ENCODE data around the gene FYTTD1.
"Not testable (repeated sequence)": the region's sequence is repeated elsewhere in the genome, so short reads cannot be mapped to it uniquely, and the experiment has no call there.

The FYTTD1 gene

GRCh38 chr3:197728487-197728886, 21.2 kb upstream of the FYTTD1 start:
- TF ChIP-seq, protein P1, sequence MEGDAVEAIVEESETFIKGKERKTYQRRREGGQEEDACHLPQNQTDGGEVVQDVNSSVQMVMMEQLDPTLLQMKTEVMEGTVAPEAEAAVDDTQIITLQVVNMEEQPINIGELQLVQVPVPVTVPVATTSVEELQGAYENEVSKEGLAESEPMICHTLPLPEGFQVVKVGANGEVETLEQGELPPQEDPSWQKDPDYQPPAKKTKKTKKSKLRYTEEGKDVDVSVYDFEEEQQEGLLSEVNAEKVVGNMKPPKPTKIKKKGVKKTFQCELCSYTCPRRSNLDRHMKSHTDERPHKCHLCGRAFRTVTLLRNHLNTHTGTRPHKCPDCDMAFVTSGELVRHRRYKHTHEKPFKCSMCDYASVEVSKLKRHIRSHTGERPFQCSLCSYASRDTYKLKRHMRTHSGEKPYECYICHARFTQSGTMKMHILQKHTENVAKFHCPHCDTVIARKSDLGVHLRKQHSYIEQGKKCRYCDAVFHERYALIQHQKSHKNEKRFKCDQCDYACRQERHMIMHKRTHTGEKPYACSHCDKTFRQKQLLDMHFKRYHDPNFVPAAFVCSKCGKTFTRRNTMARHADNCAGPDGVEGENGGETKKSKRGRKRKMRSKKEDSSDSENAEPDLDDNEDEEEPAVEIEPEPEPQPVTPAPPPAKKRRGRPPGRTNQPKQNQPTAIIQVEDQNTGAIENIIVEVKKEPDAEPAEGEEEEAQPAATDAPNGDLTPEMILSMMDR (IDR thresholded peaks at IDR 0.05; ENCODE audit: control extremely low read depth, extremely low read depth, low read depth, missing control alignments) = no peak
- ChIA-PET POLR2A (no interaction called here), CTCF (interaction anchor here (1.0 to 6.1 kb wide), 3 partner anchors 9 to 15 kb away, joined by 3 to 43 read pairs (median 3); no protein-coding TSS in a partner anchor)
- DNase-seq (ENCODE audit: extremely low spot score) = no peak

GRCh38 chr3:197730200-197730599, 19.5 kb upstream of the FYTTD1 start:
- ChIA-PET POLR2A (interaction anchor here (0.7 kb wide), 1 partner anchor 14 kb away, joined by 8 read pairs; no protein-coding TSS in a partner anchor), CTCF (interaction anchor here (0.9 to 6.1 kb wide), 3 partner anchors 10 to 16 kb away, joined by 3 to 43 read pairs (median 3); no protein-coding TSS in a partner anchor)
- no peak for DNase-seq (ENCODE audit: extremely low spot score)
- TF ChIP-seq, protein P1 (IDR thresholded peaks at IDR 0.05; ENCODE audit: control extremely low read depth, extremely low read depth, low read depth, missing control alignments) = no peak

- CTCF ChIA-PET = interaction anchor here (1.4 to 6.1 kb wide), 2 partner anchors 11 to 17 kb away, joined by 3 to 43 read pairs; no protein-coding TSS in a partner anchor
- POLR2A ChIA-PET = interaction anchor here (0.7 kb wide), 1 partner anchor 14 kb away, joined by 8 read pairs; no protein-coding TSS in a partner anchor
- not testable (repeated sequence) for DNase-seq (ENCODE audit: extremely low spot score)
These were observed 18.9 kb upstream of the FYTTD1 start for GRCh38 chr3:197730770-197731169.

DNA sequence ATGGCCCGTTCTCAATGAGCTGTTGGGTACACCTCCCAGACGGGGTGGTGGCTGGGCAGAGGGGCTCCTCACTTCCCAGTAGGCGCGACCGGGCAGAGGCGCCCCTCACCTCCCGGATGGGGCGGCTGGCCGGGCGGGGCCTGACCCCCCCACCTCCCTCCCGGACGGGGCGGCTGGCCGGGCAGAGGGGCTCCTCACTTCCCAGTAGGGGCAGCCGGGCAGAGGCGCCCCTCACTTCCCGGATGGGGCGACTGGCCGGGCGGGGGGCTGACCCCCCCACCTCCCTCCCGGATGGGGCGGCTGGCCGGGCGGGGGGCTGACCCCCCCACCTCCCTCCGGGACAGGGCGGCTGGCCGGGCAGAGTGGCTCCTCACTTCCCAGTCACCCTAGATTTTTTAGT, 18.2 kb upstream of the FYTTD1 start:
- ChIA-PET CTCF (interaction anchor here (6.1 kb wide), 1 partner anchor 17 kb away, joined by 43 read pairs; no protein-coding TSS in a partner anchor), POLR2A (interaction anchor here (0.9 kb wide), 1 partner anchor 20 kb away, joined by 3 read pairs; no protein-coding TSS in a partner anchor)
- DNase-seq (ENCODE audit: extremely low spot score) = not testable (repeated sequence)

DNA sequence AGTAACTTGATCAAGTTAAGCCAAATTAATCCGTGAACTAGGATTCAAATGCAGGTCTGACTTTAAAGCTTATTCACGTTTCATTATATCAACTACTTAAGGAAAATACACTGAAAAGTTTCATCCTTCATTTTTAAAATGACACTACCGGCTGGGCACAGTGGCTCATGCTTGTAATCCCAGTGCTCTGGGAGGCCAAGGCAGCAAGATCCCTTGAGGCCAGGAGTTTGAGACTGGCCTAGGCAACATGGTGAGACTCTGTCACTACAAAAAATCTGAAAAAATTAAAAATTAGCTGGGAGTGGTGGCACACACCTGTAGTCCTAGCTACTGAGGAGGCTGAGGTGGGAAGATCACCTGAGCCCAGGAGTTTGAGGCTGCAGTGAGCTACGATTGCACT, 16.6 kb upstream of the FYTTD1 start:
- ChIA-PET CTCF (interaction anchor here (1.1 to 3.1 kb wide), 3 partner anchors 9 to 19 kb away, joined by 5 to 17 read pairs (median 8); no protein-coding TSS in a partner anchor), POLR2A (interaction anchor here (1.4 kb wide), 1 partner anchor 21 kb away, joined by 4 read pairs; no protein-coding TSS in a partner anchor)
- TF ChIP-seq, protein P1 (IDR thresholded peaks at IDR 0.05; ENCODE audit: control extremely low read depth, extremely low read depth, low read depth, missing control alignments) = no peak
- no peak for DNase-seq (ENCODE audit: extremely low spot score)

- POLR2A ChIA-PET = interaction anchor here (1.8 kb wide), 1 partner anchor 14 kb away, joined by 6 read pairs; no protein-coding TSS in a partner anchor
- peak; percentile 79 for DNase-seq (ENCODE audit: extremely low spot score)
- TF ChIP-seq, protein P1 (IDR thresholded peaks at IDR 0.05; ENCODE audit: control extremely low read depth, extremely low read depth, low read depth, missing control alignments) = no peak
- CTCF ChIA-PET = interaction anchor here (0.8 to 3.1 kb wide), 3 partner anchors 11 to 21 kb away, joined by 3 to 17 read pairs (median 5); no protein-coding TSS in a partner anchor
These were observed 14.9 kb upstream of the FYTTD1 start for GRCh38 chr3:197734667-197735318.

- CTCF ChIA-PET = interaction anchor here (0.8 to 2.2 kb wide), 4 partner anchors 10 to 24 kb away, joined by 3 to 5 read pairs (median 4); partner anchors contain the start of gene FYTTD1
- peak; percentile 63 for DNase-seq (ENCODE audit: extremely low spot score)
- TF ChIP-seq, protein P1 (IDR thresholded peaks at IDR 0.05; ENCODE audit: control extremely low read depth, extremely low read depth, low read depth, missing control alignments) = no peak
- POLR2A ChIA-PET = interaction anchor here (0.8 to 1.8 kb wide), 2 partner anchors 13 to 266 kb away, joined by 4 to 6 read pairs; no protein-coding TSS in a partner anchor
These were observed 13.6 kb upstream of the FYTTD1 start for GRCh38 chr3:197736010-197736490.
